Nephron progenitor cell (in vitro differentiated cells): ENCODE results near the gene OR2K2.
"Not testable (repeated sequence)": the region's sequence is repeated elsewhere in the genome, so short reads cannot be mapped to it uniquely, and the experiment has no call there.

Source experiments
- DNase-seq: peaks from one replicate; pipeline ENCODE4 v3.0.0; 2021
- H3K27ac Mint-ChIP-seq: 2 replicates; pipeline ENCODE4 v1.8.0; 2021; ENCODE audit warnings: mild to moderate bottlenecking, moderate library complexity, mixed read lengths
- H3K27me3 Mint-ChIP-seq: 2 replicates; pipeline ENCODE4 v1.8.0; 2021; ENCODE audit warnings: mild to moderate bottlenecking, low read depth, mixed read lengths; ENCODE audit not compliant: poor library complexity
- H3K36me3 Mint-ChIP-seq: 2 replicates; pipeline ENCODE4 v1.8.0; 2021; ENCODE audit warnings: low read depth, mixed read lengths
- H3K4me1 Mint-ChIP-seq: 2 replicates; pipeline ENCODE4 v1.8.0; 2021; ENCODE audit warnings: mixed read lengths
- H3K4me3 Mint-ChIP-seq: 2 replicates; pipeline ENCODE4 v1.8.0; 2021; ENCODE audit warnings: mild to moderate bottlenecking, moderate library complexity, mixed read lengths
- H3K9me3 Mint-ChIP-seq: 2 replicates; pipeline ENCODE4 v1.8.0; 2021; ENCODE audit warnings: mild to moderate bottlenecking, moderate library complexity, mixed read lengths
- TF ChIP-seq, protein P1 (sequence below): fragments of 200-600 bp; sonication (generic); IDR thresholded peaks from 2 replicates; pipeline ENCODE4 v1.5.0; 2021; ENCODE audit warnings: antibody characterized with exemption

Gene OR2K2

DNA sequence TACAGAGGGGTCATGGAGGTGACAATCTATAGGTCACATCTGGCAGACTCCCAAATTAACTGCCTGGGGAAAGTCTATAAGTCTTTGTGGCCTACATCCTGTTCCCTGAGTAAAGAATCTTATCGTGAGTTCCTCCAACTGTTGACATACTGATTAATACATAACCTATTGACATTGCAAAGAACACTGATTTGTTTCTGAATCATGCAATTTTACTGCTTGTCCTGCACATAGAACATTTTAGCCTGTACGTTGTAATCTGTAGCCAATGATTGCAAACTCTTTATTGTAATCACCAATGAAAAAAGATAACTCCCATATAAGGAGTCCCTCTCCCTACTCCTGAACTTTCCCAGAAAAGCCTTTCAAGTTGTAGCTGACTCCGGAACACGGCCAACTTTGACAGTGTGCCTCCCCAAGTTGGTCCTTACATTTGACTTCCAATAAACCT is 18.8 kb upstream of the OR2K2 start:
- Mint-ChIP-seq H3K27ac (no peak overlapping the region), H3K4me3 (no peak overlapping the region)
- TF ChIP-seq, protein P1, sequence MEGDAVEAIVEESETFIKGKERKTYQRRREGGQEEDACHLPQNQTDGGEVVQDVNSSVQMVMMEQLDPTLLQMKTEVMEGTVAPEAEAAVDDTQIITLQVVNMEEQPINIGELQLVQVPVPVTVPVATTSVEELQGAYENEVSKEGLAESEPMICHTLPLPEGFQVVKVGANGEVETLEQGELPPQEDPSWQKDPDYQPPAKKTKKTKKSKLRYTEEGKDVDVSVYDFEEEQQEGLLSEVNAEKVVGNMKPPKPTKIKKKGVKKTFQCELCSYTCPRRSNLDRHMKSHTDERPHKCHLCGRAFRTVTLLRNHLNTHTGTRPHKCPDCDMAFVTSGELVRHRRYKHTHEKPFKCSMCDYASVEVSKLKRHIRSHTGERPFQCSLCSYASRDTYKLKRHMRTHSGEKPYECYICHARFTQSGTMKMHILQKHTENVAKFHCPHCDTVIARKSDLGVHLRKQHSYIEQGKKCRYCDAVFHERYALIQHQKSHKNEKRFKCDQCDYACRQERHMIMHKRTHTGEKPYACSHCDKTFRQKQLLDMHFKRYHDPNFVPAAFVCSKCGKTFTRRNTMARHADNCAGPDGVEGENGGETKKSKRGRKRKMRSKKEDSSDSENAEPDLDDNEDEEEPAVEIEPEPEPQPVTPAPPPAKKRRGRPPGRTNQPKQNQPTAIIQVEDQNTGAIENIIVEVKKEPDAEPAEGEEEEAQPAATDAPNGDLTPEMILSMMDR, result no peak

DNA sequence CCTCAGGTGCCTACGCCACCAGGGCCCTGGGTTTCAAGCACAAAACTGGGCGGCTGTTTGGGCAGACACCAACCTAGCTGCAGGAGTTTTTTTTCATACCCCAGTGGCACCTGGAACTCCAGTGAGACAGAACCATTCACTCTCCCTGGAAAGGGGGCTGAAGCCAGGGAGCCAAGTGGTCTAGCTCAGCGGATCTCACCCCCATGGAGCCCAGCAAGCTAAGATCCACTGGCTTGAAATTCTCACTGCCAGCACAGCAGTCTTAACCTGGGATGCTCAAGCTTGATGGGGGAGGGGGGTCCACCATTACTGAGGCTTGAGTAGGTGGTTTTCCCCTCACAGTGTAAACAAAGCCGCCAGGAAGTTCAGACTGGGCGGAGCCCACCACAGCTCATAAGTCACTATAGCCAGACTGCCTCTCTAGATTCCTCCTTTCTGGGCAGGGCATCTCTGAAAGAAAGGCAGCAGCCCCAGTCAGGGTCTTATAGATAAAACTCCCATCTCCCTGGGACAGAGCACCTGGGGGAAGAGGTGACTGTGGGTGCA is 4.4 kb upstream of the OR2K2 start:
- H3K4me3 Mint-ChIP-seq, DNase-seq: not testable (repeated sequence)

More for the DNA sequence above, 18.8 kb upstream of the OR2K2 start:
- no peak for DNase-seq
- H3K4me1 Mint-ChIP-seq, result no peaks in the 10 kb centered on the region
- H3K27me3 Mint-ChIP-seq, result no peaks in the 10 kb centered on the region
- H3K36me3 Mint-ChIP-seq, result no peaks in the 10 kb centered on the region
- peaks cover 2% of the 10 kb centered on the region for H3K9me3 Mint-ChIP-seq

GRCh38 chr9:111320631-111321030 is 9.4 kb downstream of the OR2K2 start:
- Mint-ChIP-seq H3K4me1 (peaks cover 15% of the 10 kb centered on the region), H3K36me3 (peaks cover 5% of the 10 kb centered on the region), H3K27me3 (no peaks in the 10 kb centered on the region), H3K4me3 (no peak overlapping the region), H3K9me3 (peaks cover 39% of the 10 kb centered on the region), H3K27ac (no peak overlapping the region)
- TF ChIP-seq, protein P1, result no peak
- no peak for DNase-seq

More for the DNA sequence above, 4.4 kb upstream of the OR2K2 start:
- not testable (repeated sequence) for H3K9me3 Mint-ChIP-seq, H3K36me3 Mint-ChIP-seq, H3K27me3 Mint-ChIP-seq, H3K27ac Mint-ChIP-seq, H3K4me1 Mint-ChIP-seq

DNA sequence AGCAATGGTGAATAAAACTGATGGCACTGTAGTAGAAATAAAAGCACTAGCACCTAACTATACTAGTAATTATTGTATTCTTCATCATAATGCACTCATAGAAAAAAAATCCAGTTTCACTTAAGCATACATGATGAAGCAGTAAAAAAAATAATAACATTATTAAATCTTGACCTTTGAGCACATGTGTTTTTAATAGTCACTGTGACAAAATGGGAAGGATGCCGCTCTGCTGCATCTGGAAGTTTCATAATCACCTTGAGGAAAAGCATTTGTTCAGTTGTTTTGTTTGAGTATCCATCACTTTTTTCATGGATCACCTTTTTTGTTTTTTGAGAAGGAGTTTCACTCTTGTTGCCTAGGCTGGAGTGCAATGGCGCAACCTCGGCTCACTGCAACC is 13.2 kb downstream of the OR2K2 start:
- H3K9me3 Mint-ChIP-seq, result peaks cover 38% of the 10 kb centered on the region
- no peak for DNase-seq
- H3K27me3 Mint-ChIP-seq, result no peaks in the 10 kb centered on the region
- peaks cover 15% of the 10 kb centered on the region for H3K4me1 Mint-ChIP-seq
- TF ChIP-seq, protein P1, result no peak
- no peak overlapping the region for H3K27ac Mint-ChIP-seq
- no peak overlapping the region for H3K4me3 Mint-ChIP-seq
- peaks cover 5% of the 10 kb centered on the region for H3K36me3 Mint-ChIP-seq

DNA sequence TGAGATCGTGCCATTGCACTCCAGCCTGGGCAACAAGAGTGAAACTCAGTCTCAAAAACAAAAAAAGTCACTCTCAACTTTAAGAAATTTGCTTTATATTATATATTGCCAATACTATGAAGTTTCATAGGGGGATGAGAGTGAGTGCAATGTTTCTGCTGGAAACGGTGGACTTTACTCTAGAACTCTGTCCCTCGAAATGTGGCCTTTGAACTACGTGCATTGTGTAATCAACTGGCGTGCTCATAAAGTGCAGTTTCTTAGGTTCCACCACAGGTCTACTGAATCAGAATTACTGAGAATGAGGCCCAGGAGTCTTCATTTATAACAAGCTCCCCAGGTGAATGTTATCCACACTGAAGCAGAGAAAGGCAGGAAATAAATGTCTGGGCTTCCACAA is 24.1 kb downstream of the OR2K2 start:
- H3K4me3 Mint-ChIP-seq, result no peak overlapping the region
- DNase-seq, result no peak
- H3K36me3 Mint-ChIP-seq, result no peaks in the 10 kb centered on the region
- H3K9me3 Mint-ChIP-seq, result no peaks in the 10 kb centered on the region
- no peak overlapping the region for H3K27ac Mint-ChIP-seq
- peaks cover 2% of the 10 kb centered on the region for H3K27me3 Mint-ChIP-seq
- TF ChIP-seq, protein P1, result no peak
- no peaks in the 10 kb centered on the region for H3K4me1 Mint-ChIP-seq

DNA sequence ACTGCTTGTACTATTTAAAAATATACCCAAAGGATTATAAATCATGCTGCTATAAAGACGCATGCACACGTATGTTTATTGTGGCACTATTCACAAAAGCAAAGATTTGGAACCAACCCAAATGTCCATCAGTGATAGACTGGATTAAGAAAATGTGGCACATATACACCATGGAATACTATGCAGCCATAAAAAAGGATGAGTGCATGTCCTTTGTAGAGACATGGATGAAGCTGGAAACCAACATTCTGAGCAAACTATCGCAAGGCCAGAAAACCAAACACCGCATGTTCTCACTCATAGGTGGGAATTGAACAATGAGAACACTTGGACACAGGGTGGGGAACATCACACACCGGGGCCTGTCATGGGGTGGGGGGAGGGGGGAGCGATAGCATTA is 26.0 kb downstream of the OR2K2 start:
- not testable (repeated sequence) for H3K36me3 Mint-ChIP-seq, H3K4me1 Mint-ChIP-seq, DNase-seq, H3K27ac Mint-ChIP-seq, H3K4me3 Mint-ChIP-seq, H3K27me3 Mint-ChIP-seq, H3K9me3 Mint-ChIP-seq

DNA sequence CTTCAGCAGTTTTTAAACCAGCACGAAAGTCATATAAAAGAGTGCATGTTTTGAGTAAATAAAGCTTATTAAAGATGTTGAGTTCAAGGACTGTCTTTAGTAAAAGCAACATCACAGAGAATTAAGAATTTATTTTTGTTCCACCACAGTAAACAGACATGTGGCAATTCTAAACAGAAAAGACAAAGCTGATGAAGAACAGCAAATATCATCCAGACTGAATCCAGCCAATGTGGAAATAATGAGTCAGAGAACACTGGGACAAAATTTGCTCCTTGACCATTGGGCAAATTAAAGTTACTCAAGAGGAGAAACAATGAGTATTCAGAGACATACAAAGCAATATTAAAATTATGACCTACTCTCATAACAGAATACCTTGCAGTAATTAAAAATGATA is 28.8 kb downstream of the OR2K2 start:
- TF ChIP-seq, protein P1, result no peak
- peaks cover 2% of the 10 kb centered on the region for H3K27me3 Mint-ChIP-seq
- H3K27ac Mint-ChIP-seq, result no peak overlapping the region
- no peaks in the 10 kb centered on the region for H3K9me3 Mint-ChIP-seq
- H3K4me1 Mint-ChIP-seq, result peaks cover 15% of the 10 kb centered on the region
- no peaks in the 10 kb centered on the region for H3K36me3 Mint-ChIP-seq
- no peak overlapping the region for H3K4me3 Mint-ChIP-seq
- no peak for DNase-seq
